Transverse colon (tissue), 4 donors: ENCODE measurements around the gene ZDHHC19. TPM values are rescaled to one million over a fixed set of nuclear protein-coding genes. Genes with fewer than 3 reads are reported as not detected.

Experiments
- DNase-seq: peaks from one replicate; pipeline ENCODE4 v3.0.0-alpha.2; 2019
- H3K27ac ChIP-seq, 4 donors: fragments of 200-600 bp; sonication (generic); 2 replicates each; pipeline ENCODE4 v1.5.1; 2016 to 2018; ENCODE audit warnings: inconsistent platforms in 4 of 4
- H3K27me3 ChIP-seq: fragments of 200-600 bp; sonication (generic); 2 replicates; pipeline ENCODE4 v1.5.1; 2017; ENCODE audit warnings: inconsistent platforms
- H3K36me3 ChIP-seq, 4 donors: fragments of 200-600 bp; sonication (generic); 2 replicates each; pipeline ENCODE4 v1.5.1; 2017 to 2019; ENCODE audit warnings: inconsistent platforms in 4 of 4
- H3K4me1 ChIP-seq, 4 donors: fragments of 200-600 bp; sonication (generic); 2 replicates each; pipeline ENCODE4 v1.5.1; 2017 to 2020; ENCODE audit warnings: inconsistent platforms in 4 of 4
- H3K4me3 ChIP-seq, 4 donors: fragments of 200-600 bp; sonication (generic); 1 replicate in 1 of 4; 2 replicates in 3 of 4; pipeline versions ENCODE4 v1.5.1 to v1.6.1; 2017 to 2019; ENCODE audit warnings: inconsistent platforms in 4 of 4
- H3K9me3 ChIP-seq, 2 donors: fragments of 200-600 bp; sonication (generic); 2 replicates each; pipeline ENCODE4 v1.5.1; 2017 to 2019; ENCODE audit warnings: inconsistent platforms in 2 of 2
- EP300 ChIP-seq: sonication (generic); formaldehyde crosslinking; IDR thresholded peaks from one replicate; pipeline ENCODE4 v1.6.1; 2017; ENCODE audit warnings: antibody characterized with exemption, low read depth
- POLR2A ChIP-seq: fragments of 450-650 bp; IDR thresholded peaks from one replicate; pipeline ENCODE4 v1.6.1; 2016; ENCODE audit warnings: antibody characterized with exemption, mild to moderate bottlenecking, moderate library complexity
- POLR2AphosphoS5 ChIP-seq, 3 donors: sonication (generic); formaldehyde crosslinking; IDR thresholded peaks; one replicate each; pipeline ENCODE4 v1.6.1; 2016; ENCODE audit warnings: antibody characterized with exemption in 3 of 3
- WGBS, 2 donors: methylation state at CpG; one replicate each; pipeline ENCODE4 v1.1.5; 2018; ENCODE audit warnings: low coverage in 1 of 2; 5-methylcytosine and 5-hydroxymethylcytosine counted together
- in situ Hi-C, 4 donors: fragments of 200-750 bp; cut with MboI; loops; one replicate each; pipeline versions ENCODE4 v1.15.0 to v1.15.1; 2017; ENCODE audit warnings: low sequenced_read_pairs in 3 of 4, low pct_ligation_motif_present in 1 of 4, low pct_unique_long_range_greater_than_20kb in 1 of 4
- intact Hi-C: fragments of 100-400 bp; cut with DNase I; formaldehyde crosslinking; loops from one replicate; pipeline ENCODE4 v1.15.1; 2023; ENCODE audit warnings: low total_unique reads
- total RNA-seq, 4 donors: library from RNA; depleted of rRNA; stranded (reverse); fragments of >200 nt; gene quantifications; one replicate each; pipeline ENCODE4 v1.1.0, GENCODE V29; 2016
- TF ChIP-seq, protein P1 (sequence below), 5 experiments: fragments of 200-600 bp in 3 of 5; fragments of 450-650 bp in 2 of 5; sonication (generic) in 3 of 5; IDR thresholded peaks; 1 replicate in 2 of 5; 2 replicates in 3 of 5; pipeline ENCODE4 v1.5.1; 2016 to 2017; ENCODE audit warnings: antibody characterized with exemption in 5 of 5, inconsistent platforms in 3 of 5, mild to moderate bottlenecking in 2 of 5, moderate library complexity in 1 of 5

The ZDHHC19 gene
- total RNA-seq, 4 donors from 2014 or later: not detected

DNA sequence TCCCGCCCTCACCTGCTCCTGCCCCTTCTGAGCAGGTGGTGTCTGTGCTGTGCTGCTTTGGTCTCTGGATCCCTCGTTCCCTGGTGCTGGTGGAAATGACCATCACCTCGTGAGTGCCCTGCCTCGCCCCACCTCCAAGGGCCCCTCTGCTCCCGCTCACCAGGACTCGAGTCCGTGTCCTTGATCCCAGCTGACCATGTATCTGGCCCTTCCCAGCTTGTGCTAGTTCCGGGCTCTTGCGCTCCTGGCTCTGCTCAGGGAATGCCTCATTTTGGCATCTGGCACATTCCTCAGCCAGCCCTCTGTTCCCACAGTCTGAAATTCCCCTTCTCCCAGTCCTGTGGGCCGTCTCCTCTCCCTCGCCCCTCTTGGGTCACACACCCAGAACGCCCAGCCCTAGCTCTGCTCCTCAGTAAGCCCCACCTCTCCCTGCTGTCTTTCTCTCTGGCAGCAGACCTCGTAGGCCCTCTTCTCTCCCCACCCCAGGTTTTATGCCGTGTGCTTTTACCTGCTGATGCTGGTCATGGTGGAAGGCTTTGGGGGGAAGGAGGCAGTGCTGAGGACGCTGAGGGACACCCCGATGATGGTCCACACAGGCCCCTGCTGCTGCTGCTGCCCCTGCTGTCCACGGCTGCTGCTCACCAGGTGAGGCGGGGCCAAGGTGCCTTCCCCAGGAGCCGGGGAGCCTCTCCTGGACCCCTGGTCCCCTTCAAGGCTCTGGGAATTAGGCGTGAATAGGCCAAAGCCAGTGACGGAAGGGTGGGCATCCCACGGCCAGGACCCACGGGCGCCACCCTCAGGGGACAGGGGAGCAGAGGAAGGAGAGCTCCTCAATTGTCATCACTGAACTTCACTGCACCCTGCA, 16.7 kb upstream of the ZDHHC19 start:
- intact Hi-C loops: no loop called here
- no peaks in the 10 kb centered on the region for H3K9me3 ChIP-seq
- WGBS, 2 donors: 33 to 63% methylated on average over 5 to 23 of the region's 24 CpGs
- no peak overlapping the region for H3K4me3 ChIP-seq
- no peak for DNase-seq
- TF ChIP-seq EP300 (no peak), POLR2AphosphoS5 (IDR thresholded peaks at IDR 0.05) (no peak), POLR2A (no peak)
- TF ChIP-seq, protein P1, sequence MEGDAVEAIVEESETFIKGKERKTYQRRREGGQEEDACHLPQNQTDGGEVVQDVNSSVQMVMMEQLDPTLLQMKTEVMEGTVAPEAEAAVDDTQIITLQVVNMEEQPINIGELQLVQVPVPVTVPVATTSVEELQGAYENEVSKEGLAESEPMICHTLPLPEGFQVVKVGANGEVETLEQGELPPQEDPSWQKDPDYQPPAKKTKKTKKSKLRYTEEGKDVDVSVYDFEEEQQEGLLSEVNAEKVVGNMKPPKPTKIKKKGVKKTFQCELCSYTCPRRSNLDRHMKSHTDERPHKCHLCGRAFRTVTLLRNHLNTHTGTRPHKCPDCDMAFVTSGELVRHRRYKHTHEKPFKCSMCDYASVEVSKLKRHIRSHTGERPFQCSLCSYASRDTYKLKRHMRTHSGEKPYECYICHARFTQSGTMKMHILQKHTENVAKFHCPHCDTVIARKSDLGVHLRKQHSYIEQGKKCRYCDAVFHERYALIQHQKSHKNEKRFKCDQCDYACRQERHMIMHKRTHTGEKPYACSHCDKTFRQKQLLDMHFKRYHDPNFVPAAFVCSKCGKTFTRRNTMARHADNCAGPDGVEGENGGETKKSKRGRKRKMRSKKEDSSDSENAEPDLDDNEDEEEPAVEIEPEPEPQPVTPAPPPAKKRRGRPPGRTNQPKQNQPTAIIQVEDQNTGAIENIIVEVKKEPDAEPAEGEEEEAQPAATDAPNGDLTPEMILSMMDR (IDR thresholded peaks at IDR 0.05): no peak
- H3K27ac ChIP-seq: no peak overlapping the region
- no peaks in the 10 kb centered on the region for H3K27me3 ChIP-seq
- no peaks in the 10 kb centered on the region for H3K36me3 ChIP-seq
- H3K4me1 ChIP-seq: peaks cover 0 to 3% (median 0%) of the 10 kb centered on the region in 4 donors
- in situ Hi-C loops: no loop called here

DNA sequence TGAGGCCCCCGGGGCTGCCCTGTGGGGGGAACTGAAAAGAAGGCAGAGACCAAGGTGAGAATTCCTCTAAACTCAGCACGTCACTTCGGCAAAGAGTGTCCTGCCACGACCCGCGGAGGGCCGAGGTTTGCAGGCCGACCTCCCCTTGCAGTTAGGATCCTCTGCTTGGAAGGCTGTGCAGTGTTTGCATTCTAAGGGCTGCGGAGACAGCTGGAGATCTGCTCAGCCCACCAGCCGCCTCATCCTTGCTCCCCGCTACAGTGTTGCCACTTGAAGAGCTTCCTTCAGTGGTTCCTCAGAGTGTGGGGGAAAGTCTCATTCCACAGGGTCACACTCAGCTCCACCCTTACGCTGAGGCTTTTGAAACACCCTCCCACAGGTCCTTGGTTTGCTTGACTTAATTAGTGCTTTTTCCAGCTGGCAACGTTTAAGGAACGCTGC, 15.9 kb upstream of the ZDHHC19 start:
- Histone ChIP-seq H3K36me3 (no peaks in the 10 kb centered on the region), H3K4me3 (no peak overlapping the region), H3K27me3 (no peaks in the 10 kb centered on the region), H3K4me1 (peaks cover 0 to 3% (median 0%) of the 10 kb centered on the region in 4 donors), H3K9me3 (no peaks in the 10 kb centered on the region), H3K27ac (no peak overlapping the region)
- no peak for DNase-seq
- in situ Hi-C loops: no loop called here
- intact Hi-C loops: no loop called here
- 67 to 84% methylated on average over 3 to 14 of the region's 14 CpGs for WGBS, 2 donors
- TF ChIP-seq, protein P1 (IDR thresholded peaks at IDR 0.05): no peak
- TF ChIP-seq EP300 (no peak), POLR2A (no peak), POLR2AphosphoS5 (IDR thresholded peaks at IDR 0.05) (no peak)

DNA sequence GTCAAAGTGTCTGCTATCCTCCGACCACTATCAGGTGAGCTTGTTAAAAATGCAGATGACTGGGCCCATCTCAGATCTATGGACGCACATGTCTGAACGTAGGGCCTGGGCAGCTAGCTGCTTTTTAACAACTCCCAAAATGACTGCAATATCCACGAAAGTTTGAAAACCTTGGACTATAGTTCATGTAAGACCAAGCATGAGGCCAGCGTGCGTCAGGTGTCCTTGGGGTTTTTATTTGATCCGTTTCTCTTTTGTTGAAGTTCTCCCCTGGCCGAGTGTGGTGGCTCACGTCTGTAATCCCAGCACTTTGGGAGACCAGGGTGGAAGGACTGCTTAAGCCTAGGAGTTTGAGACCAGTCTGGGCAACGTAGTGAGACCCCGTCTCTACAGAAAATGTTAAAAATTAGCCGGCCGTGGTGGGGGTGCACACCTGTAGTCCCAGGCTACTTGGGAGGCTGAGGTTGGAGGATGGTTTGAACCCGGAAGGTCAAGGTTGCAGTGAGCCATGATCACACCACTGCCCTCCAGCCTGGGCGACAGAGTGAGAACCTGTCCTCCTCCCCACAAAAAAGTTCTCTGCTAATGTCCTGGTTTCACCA, 14.7 kb upstream of the ZDHHC19 start:
- intact Hi-C loops (no loop called here), in situ Hi-C loops (no loop called here)
- H3K4me1 ChIP-seq: peaks cover 0 to 3% (median 0%) of the 10 kb centered on the region in 4 donors
- DNase-seq: no peak
- no peaks in the 10 kb centered on the region for H3K36me3 ChIP-seq
- no peaks in the 10 kb centered on the region for H3K9me3 ChIP-seq
- 89 to 92% methylated on average over 6 to 15 of the region's 15 CpGs for WGBS, 2 donors
- no peak overlapping the region for H3K4me3 ChIP-seq
- no peaks in the 10 kb centered on the region for H3K27me3 ChIP-seq
- no peak for TF ChIP-seq EP300
- no peak for TF ChIP-seq POLR2A
- TF ChIP-seq, protein P1 (IDR thresholded peaks at IDR 0.05): no peak
- no peak overlapping the region for H3K27ac ChIP-seq

DNA sequence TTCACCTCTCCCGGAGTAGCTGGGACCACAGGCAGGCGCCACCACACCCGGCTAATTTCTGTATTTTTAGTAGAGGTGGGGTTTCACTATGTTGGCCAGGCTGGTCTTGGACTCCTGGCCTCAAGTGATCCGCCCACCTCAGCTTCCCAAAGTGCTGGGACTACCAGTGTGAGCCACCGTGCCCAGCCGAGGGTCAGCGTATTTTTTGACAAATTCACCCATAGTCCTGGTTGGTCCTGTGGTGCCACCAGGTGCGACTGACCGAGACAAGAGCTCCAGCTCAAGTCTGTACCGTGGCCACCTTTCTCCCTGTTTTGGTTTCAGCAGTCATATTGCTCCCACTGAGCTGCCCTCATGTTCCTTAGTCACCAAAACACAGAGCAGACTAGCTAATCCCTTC, 13.9 kb upstream of the ZDHHC19 start:
- no peak for DNase-seq
- intact Hi-C loops (no loop called here), in situ Hi-C loops (no loop called here)
- no peaks in the 10 kb centered on the region for H3K36me3 ChIP-seq
- H3K4me3 ChIP-seq: no peak overlapping the region
- TF ChIP-seq EP300: no peak
- no peak for TF ChIP-seq POLR2AphosphoS5 (IDR thresholded peaks at IDR 0.05)
- TF ChIP-seq, protein P1 (IDR thresholded peaks at IDR 0.05): no peak
- TF ChIP-seq POLR2A: no peak
- no peak overlapping the region for H3K27ac ChIP-seq
- H3K27me3 ChIP-seq: no peaks in the 10 kb centered on the region
- no peaks in the 10 kb centered on the region for H3K9me3 ChIP-seq
- peaks cover 0 to 3% (median under 1%) of the 10 kb centered on the region in 4 donors for H3K4me1 ChIP-seq
- WGBS, 2 donors: 86% methylated on average over 10 of the region's 10 CpGs; no CpG with 5 or more reads in 1 of the 2 donors
